ENCODE data around the gene THOC5. TPM values are rescaled to one million over a fixed set of nuclear protein-coding genes. Genes with fewer than 3 reads are reported as not detected.
"Not testable (repeated sequence)": the region's sequence is repeated elsewhere in the genome, so short reads cannot be mapped to it uniquely, and the experiment has no call there.

Gene THOC5
- total RNA-seq (10 to 100 TPM; 57.6 to 57.7 TPM), polyA plus RNA-seq (10 to 100 TPM; 24.6 to 27.5 TPM)

DNA sequence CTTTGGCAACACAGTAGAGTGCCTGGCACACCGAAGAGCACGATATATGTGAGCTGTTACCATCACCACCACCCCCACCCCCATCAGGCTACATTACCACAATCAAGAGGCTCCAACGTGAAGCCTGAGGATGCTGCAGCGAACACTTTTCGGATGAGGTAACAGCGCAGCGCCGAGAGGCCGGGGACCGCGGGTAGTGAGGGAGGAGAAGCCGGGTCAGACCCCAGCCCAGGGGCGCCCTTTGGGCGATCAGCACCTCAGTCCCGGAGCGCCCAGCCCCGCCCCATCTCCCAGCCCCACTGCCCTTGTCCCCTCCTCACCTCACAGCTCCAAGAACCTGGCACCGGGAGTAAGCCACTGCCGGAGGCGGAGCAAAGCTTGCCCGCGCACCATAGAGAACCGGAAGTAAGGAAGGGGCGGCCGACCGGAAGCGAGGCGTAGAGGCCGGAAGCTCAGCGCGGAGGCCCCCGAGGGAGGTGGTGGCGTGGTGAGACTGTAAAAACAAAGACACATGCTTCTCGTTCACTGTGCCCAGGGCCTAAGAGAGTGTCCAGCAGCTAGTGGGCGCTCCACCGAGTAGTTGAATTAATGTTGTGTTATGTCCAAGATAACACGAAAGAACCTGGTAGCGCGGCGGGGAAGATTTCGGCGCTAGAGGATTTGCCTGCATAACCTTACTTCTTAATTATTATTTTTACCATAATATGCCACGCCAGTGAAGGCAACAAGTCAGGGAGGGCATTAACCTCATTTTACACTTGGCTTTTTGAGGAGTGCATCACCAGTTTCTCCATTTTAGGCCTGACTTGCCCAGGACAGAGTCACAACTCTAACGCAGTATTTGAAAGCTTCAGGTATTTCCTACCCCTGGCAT lies at the start of gene THOC5:
Gene THOC5, minus strand, starts transcription at position 407 of the 874 bp plus-strand sequence. CDS start 4,610 bp downstream, outside the sequence.
- peak within 1 kb of the TSS; percentile 65 for H3K27ac ChIP-seq (ENCODE audit: low read depth, low read length)
- POLR2A ChIA-PET (ENCODE audit: partially characterized antibody) = interaction anchor here (0.6 to 2.3 kb wide), 21 partner anchors 12 to 870 kb away, joined by 3 to 24 read pairs (median 4); partner anchors contain the start of genes AP1B1, ASCC2, CCDC157 and MTMR3
- DNase-seq = peak; percentile 86 to 91 (median 87)
- Mint-ChIP-seq H3K27ac (peak within 1 kb of the TSS; percentile 87 to 99 (median 98)), H3K4me3 (peak within 1 kb of the TSS; percentile 92 to 99 (median 97)), H3K27me3 (no peaks in the 10 kb centered on the region), H3K36me3 (peaks cover 23 to 48% of the 10 kb centered on the region in 2 donors), H3K4me1 (peaks cover 14 to 40% (median 27%) of the 10 kb centered on the region in 4 donors), H3K9me3 (peaks cover 0 to 2% (median 0%) of the 10 kb centered on the region in 8 donors)
- H3K4me3 ChIP-seq (ENCODE audit: low read length in 2 of 2) = peak within 1 kb of the TSS; percentile 69 to 95
- peaks cover 19% of the 10 kb centered on the region for H3K36me3 ChIP-seq (ENCODE audit: insufficient read depth, low read length)
- H3K9me3 ChIP-seq (ENCODE audit: control insufficient read depth in 1 of 2, low read length in 2 of 2) = no peaks in the 10 kb centered on the region
- CTCF ChIA-PET (ENCODE audit: partially characterized antibody) = interaction anchor here (1.0 to 1.9 kb wide), 5 partner anchors 13 to 535 kb away, joined by 3 to 13 read pairs (median 4); partner anchors contain the start of gene AP1B1
- H3K27me3 ChIP-seq (ENCODE audit: insufficient read depth, low read length) = no peaks in the 10 kb centered on the region
- intact Hi-C loops (cut with micrococcal nuclease) = loop anchor here (1.0 to 2.0 kb wide), 3 partner anchors 28 to 165 kb away; partner anchors contain the start of genes AP1B1, NF2 and NIPSNAP1
- peaks cover 8% of the 10 kb centered on the region for H3K4me1 ChIP-seq (ENCODE audit: insufficient read depth, low read length)

GRCh38 chr22:29598684-29599020 lies 45.1 kb upstream of the THOC5 start:
- Mint-ChIP-seq H3K36me3 (peaks cover 0 to 4% of the 10 kb centered on the region in 2 donors), H3K4me1 (peaks cover 5 to 12% (median 6%) of the 10 kb centered on the region in 4 donors), H3K4me3 (no peak overlapping the region), H3K9me3 (no peaks in the 10 kb centered on the region), H3K27ac (no peak overlapping the region), H3K27me3 (no peaks in the 10 kb centered on the region)
- no peaks in the 10 kb centered on the region for H3K27me3 ChIP-seq (ENCODE audit: insufficient read depth, low read length)
- intact Hi-C loops (cut with micrococcal nuclease) = no loop called here
- POLR2A ChIA-PET (ENCODE audit: partially characterized antibody) = no interaction called here
- no peak overlapping the region for H3K4me3 ChIP-seq (ENCODE audit: low read length in 2 of 2)
- CTCF ChIA-PET (ENCODE audit: partially characterized antibody) = interaction anchor here (1.4 kb wide), 1 partner anchor 9 kb away, joined by 5 read pairs; no protein-coding TSS in a partner anchor
- H3K27ac ChIP-seq (ENCODE audit: low read depth, low read length) = no peak overlapping the region
- H3K4me1 ChIP-seq (ENCODE audit: insufficient read depth, low read length) = no peaks in the 10 kb centered on the region
- no peak for DNase-seq
- H3K36me3 ChIP-seq (ENCODE audit: insufficient read depth, low read length) = no peaks in the 10 kb centered on the region
- H3K9me3 ChIP-seq (ENCODE audit: control insufficient read depth in 1 of 2, low read length in 2 of 2) = no peaks in the 10 kb centered on the region

GRCh38 chr22:29597871-29598683 lies 44.5 kb upstream of the THOC5 start:
- H3K4me3 Mint-ChIP-seq; intact Hi-C loops (cut with micrococcal nuclease); H3K27me3 ChIP-seq (ENCODE audit: insufficient read depth, low read length); H3K4me3 ChIP-seq (ENCODE audit: low read length in 2 of 2); H3K4me1 Mint-ChIP-seq; H3K36me3 ChIP-seq (ENCODE audit: insufficient read depth, low read length); DNase-seq; H3K9me3 Mint-ChIP-seq; H3K36me3 Mint-ChIP-seq; H3K27me3 Mint-ChIP-seq; H3K9me3 ChIP-seq (ENCODE audit: control insufficient read depth in 1 of 2, low read length in 2 of 2); H3K27ac ChIP-seq (ENCODE audit: low read depth, low read length); H3K4me1 ChIP-seq (ENCODE audit: insufficient read depth, low read length): not testable (repeated sequence)
- peak overlapping the region in 2 of 7 donors; percentile 70 to 80 for H3K27ac Mint-ChIP-seq
- POLR2A ChIA-PET (ENCODE audit: partially characterized antibody) = interaction anchor here (0.8 to 1.4 kb wide), 2 partner anchors 9 to 12 kb away, joined by 3 read pairs; no protein-coding TSS in a partner anchor
- CTCF ChIA-PET (ENCODE audit: partially characterized antibody) = interaction anchor here (1.0 to 1.4 kb wide), 2 partner anchors 8 to 406 kb away, joined by 4 to 5 read pairs; no protein-coding TSS in a partner anchor

GRCh38 chr22:29596408-29596807 lies 42.9 kb upstream of the THOC5 start:
- no peak overlapping the region for H3K27ac Mint-ChIP-seq
- no peaks in the 10 kb centered on the region for H3K9me3 Mint-ChIP-seq
- no peaks in the 10 kb centered on the region for H3K27me3 Mint-ChIP-seq
- ChIA-PET CTCF (ENCODE audit: partially characterized antibody) (interaction anchor here (1.3 to 2.6 kb wide), 2 partner anchors 9 to 30 kb away, joined by 5 to 10 read pairs; no protein-coding TSS in a partner anchor), POLR2A (ENCODE audit: partially characterized antibody) (interaction anchor here (1.7 to 1.8 kb wide), 2 partner anchors 9 to 43 kb away, joined by 4 to 5 read pairs; partner anchors contain the start of gene THOC5)
- no peak for DNase-seq
- Histone ChIP-seq H3K4me3 (ENCODE audit: low read length in 2 of 2) (no peak overlapping the region), H3K36me3 (ENCODE audit: insufficient read depth, low read length) (no peaks in the 10 kb centered on the region), H3K9me3 (ENCODE audit: control insufficient read depth in 1 of 2, low read length in 2 of 2) (no peaks in the 10 kb centered on the region), H3K4me1 (ENCODE audit: insufficient read depth, low read length) (no peaks in the 10 kb centered on the region), H3K27ac (ENCODE audit: low read depth, low read length) (no peak overlapping the region), H3K27me3 (ENCODE audit: insufficient read depth, low read length) (no peaks in the 10 kb centered on the region)
- no peaks in the 10 kb centered on the region for H3K36me3 Mint-ChIP-seq
- no peak overlapping the region for H3K4me3 Mint-ChIP-seq
- H3K4me1 Mint-ChIP-seq = peaks cover 2 to 6% (median 3%) of the 10 kb centered on the region in 4 donors
- intact Hi-C loops (cut with micrococcal nuclease) = no loop called here

DNA sequence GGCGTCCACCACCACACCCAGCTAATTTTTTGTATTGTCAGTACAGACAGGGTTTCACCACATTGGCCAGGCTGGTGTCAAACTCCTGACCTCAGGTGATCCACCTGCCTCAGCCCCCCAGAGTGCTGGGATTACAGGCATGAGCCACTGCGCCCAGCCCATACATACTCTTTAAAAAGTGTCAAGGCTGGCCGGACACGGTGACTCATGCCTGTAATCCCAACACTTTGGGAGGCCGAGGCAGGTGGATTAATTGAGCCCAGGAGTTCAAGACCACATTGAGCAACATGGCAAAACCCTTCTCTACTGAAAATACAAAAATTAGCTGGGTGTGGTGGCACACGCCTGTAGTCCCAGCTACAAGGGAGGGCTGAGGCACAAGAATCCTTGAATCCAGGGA lies 40.9 kb upstream of the THOC5 start:
- H3K9me3 ChIP-seq (ENCODE audit: control insufficient read depth in 1 of 2, low read length in 2 of 2); H3K36me3 ChIP-seq (ENCODE audit: insufficient read depth, low read length); H3K36me3 Mint-ChIP-seq; H3K4me3 ChIP-seq (ENCODE audit: low read length in 2 of 2); DNase-seq; H3K27ac ChIP-seq (ENCODE audit: low read depth, low read length); H3K27me3 ChIP-seq (ENCODE audit: insufficient read depth, low read length); H3K4me3 Mint-ChIP-seq; H3K27ac Mint-ChIP-seq; H3K9me3 Mint-ChIP-seq; H3K4me1 ChIP-seq (ENCODE audit: insufficient read depth, low read length); H3K27me3 Mint-ChIP-seq; intact Hi-C loops (cut with micrococcal nuclease): not testable (repeated sequence)
- ChIA-PET POLR2A (ENCODE audit: partially characterized antibody) (interaction anchor here (0.7 to 1.4 kb wide), 2 partner anchors 10 to 589 kb away, joined by 3 read pairs; no protein-coding TSS in a partner anchor), CTCF (ENCODE audit: partially characterized antibody) (interaction anchor here (2.6 kb wide), 1 partner anchor 11 kb away, joined by 10 read pairs; no protein-coding TSS in a partner anchor)
- peaks cover 10 to 18% (median 13%) of the 10 kb centered on the region in 4 donors for H3K4me1 Mint-ChIP-seq

DNA sequence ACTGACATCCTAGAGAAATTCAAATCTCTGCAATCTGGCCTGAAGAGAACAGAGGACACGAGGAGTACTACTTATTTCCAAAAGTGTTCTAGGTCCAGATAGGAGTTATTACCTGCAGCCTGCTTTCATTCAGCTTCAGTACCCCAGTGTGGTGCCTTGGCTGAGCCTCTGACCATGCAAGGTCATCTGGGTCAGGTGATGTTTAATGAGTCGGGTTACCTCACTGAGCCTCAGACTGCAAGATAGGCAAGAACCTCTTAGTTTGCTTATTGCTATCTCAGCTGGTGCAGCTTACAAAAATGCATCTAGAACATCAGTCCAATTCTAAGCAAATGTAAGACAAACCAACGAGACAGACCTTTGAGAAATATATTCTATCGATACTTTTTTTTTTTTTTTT lies 40.4 kb upstream of the THOC5 start:
- POLR2A ChIA-PET (ENCODE audit: partially characterized antibody) = interaction anchor here (0.7 to 1.3 kb wide), 3 partner anchors 10 to 589 kb away, joined by 3 to 4 read pairs (median 3); partner anchors contain the start of gene NF2
- Mint-ChIP-seq H3K9me3 (no peaks in the 10 kb centered on the region), H3K27ac (peak overlapping the region in 1 of 7 donors; percentile 42), H3K27me3 (no peaks in the 10 kb centered on the region), H3K4me3 (no peak overlapping the region), H3K36me3 (no peaks in the 10 kb centered on the region), H3K4me1 (peaks cover 10 to 18% (median 13%) of the 10 kb centered on the region in 4 donors)
- intact Hi-C loops (cut with micrococcal nuclease) = no loop called here
- Histone ChIP-seq H3K36me3 (ENCODE audit: insufficient read depth, low read length) (no peaks in the 10 kb centered on the region), H3K4me1 (ENCODE audit: insufficient read depth, low read length) (peaks cover 8% of the 10 kb centered on the region), H3K4me3 (ENCODE audit: low read length in 2 of 2) (no peak overlapping the region), H3K27me3 (ENCODE audit: insufficient read depth, low read length) (no peaks in the 10 kb centered on the region), H3K9me3 (ENCODE audit: control insufficient read depth in 1 of 2, low read length in 2 of 2) (no peaks in the 10 kb centered on the region), H3K27ac (ENCODE audit: low read depth, low read length) (no peak overlapping the region)
- CTCF ChIA-PET (ENCODE audit: partially characterized antibody) = interaction anchor here (0.8 to 2.6 kb wide), 2 partner anchors 11 to 32 kb away, joined by 3 to 10 read pairs; no protein-coding TSS in a partner anchor
- no peak for DNase-seq

All from CD4-positive, alpha-beta memory T cell (primary cell).